ENCODE data around the gene RUNX2. TPM values are rescaled to one million over a fixed set of nuclear protein-coding genes. Genes with fewer than 3 reads are reported as not detected.

The RUNX2 gene
- total and polyA plus RNA-seq, 4 donors: 0.09 to 1.5 (median 0.75) TPM

- DNase-seq (ENCODE audit: low spot score): no peak
- WGBS: 76% methylated on average over 7 of the region's 7 CpGs
- TF ChIP-seq JUND (IDR thresholded peaks at IDR 0.05) (no peak), RAD21 (IDR thresholded peaks at IDR 0.05) (no peak), HNF4G (IDR thresholded peaks at IDR 0.05) (no peak), NR2F2 (IDR thresholded peaks at IDR 0.05) (no peak), GABPA (IDR thresholded peaks at IDR 0.05 in 1 of 2, conservative IDR thresholded peaks at IDR 0.05 in 1 of 2) (no peak), RXRA (IDR thresholded peaks at IDR 0.05) (no peak)
- TF ChIP-seq, protein P1, sequence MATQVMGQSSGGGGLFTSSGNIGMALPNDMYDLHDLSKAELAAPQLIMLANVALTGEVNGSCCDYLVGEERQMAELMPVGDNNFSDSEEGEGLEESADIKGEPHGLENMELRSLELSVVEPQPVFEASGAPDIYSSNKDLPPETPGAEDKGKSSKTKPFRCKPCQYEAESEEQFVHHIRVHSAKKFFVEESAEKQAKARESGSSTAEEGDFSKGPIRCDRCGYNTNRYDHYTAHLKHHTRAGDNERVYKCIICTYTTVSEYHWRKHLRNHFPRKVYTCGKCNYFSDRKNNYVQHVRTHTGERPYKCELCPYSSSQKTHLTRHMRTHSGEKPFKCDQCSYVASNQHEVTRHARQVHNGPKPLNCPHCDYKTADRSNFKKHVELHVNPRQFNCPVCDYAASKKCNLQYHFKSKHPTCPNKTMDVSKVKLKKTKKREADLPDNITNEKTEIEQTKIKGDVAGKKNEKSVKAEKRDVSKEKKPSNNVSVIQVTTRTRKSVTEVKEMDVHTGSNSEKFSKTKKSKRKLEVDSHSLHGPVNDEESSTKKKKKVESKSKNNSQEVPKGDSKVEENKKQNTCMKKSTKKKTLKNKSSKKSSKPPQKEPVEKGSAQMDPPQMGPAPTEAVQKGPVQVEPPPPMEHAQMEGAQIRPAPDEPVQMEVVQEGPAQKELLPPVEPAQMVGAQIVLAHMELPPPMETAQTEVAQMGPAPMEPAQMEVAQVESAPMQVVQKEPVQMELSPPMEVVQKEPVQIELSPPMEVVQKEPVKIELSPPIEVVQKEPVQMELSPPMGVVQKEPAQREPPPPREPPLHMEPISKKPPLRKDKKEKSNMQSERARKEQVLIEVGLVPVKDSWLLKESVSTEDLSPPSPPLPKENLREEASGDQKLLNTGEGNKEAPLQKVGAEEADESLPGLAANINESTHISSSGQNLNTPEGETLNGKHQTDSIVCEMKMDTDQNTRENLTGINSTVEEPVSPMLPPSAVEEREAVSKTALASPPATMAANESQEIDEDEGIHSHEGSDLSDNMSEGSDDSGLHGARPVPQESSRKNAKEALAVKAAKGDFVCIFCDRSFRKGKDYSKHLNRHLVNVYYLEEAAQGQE (IDR thresholded peaks at IDR 0.05): no peak
Measured at GRCh38 chr6:45563041-45563440, 234.9 kb downstream of the RUNX2 start.

DNA sequence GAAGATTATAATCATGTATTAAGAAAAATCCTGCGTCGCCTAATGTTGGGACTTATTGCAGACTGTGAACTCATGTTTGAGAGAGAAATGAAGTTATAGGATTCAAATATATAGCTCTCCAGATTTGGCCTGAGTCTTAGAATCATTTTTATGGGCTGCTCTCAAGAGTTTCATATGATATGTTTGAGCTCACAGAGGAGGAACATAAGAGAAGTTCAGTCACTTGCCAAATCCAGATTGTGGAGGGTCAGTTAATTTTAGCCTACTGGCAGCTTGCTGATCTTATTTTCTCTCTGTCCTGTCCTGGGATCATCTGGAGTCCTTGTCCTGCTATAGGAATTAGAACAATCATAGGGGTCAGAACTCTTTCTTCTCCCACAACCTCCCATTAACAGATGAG lies 235.7 kb downstream of the RUNX2 start:
- H3K27ac ChIP-seq (ENCODE audit: low read depth in 1 of 2, low read length in 2 of 2): no peak overlapping the region
- WGBS: 99% methylated on average over 2 of the region's 2 CpGs
- H3K27me3 ChIP-seq (ENCODE audit: control insufficient read depth in 4 of 4, insufficient read depth in 4 of 4, low read length in 3 of 4): no peaks in the 10 kb centered on the region
- TF ChIP-seq, protein P2, sequence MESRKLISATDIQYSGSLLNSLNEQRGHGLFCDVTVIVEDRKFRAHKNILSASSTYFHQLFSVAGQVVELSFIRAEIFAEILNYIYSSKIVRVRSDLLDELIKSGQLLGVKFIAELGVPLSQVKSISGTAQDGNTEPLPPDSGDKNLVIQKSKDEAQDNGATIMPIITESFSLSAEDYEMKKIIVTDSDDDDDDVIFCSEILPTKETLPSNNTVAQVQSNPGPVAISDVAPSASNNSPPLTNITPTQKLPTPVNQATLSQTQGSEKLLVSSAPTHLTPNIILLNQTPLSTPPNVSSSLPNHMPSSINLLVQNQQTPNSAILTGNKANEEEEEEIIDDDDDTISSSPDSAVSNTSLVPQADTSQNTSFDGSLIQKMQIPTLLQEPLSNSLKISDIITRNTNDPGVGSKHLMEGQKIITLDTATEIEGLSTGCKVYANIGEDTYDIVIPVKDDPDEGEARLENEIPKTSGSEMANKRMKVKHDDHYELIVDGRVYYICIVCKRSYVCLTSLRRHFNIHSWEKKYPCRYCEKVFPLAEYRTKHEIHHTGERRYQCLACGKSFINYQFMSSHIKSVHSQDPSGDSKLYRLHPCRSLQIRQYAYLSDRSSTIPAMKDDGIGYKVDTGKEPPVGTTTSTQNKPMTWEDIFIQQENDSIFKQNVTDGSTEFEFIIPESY (IDR thresholded peaks at IDR 0.05): no peak
- TF ChIP-seq RAD21 (IDR thresholded peaks at IDR 0.05) (no peak), JUND (IDR thresholded peaks at IDR 0.05) (no peak), EGR1 (IDR thresholded peaks at IDR 0.05; ENCODE audit: low read depth in 2 of 2) (no peak), SP1 (IDR thresholded peaks at IDR 0.05) (no peak), NR2F2 (IDR thresholded peaks at IDR 0.05) (no peak), FOXA1 (IDR thresholded peaks at IDR 0.05) (no peak), RXRA (IDR thresholded peaks at IDR 0.05) (no peak), GABPA (IDR thresholded peaks at IDR 0.05 in 1 of 2, conservative IDR thresholded peaks at IDR 0.05 in 1 of 2) (no peak), FOXA2 (IDR thresholded peaks at IDR 0.05) (no peak), ATF3 (IDR thresholded peaks at IDR 0.05) (no peak), HNF4G (IDR thresholded peaks at IDR 0.05) (no peak)
- H3K36me3 ChIP-seq (ENCODE audit: control insufficient read depth in 4 of 4, insufficient read depth in 3 of 4, low read depth in 1 of 4, low read length in 3 of 4): no peaks in the 10 kb centered on the region
- no peak overlapping the region for H3K4me3 ChIP-seq (ENCODE audit: low read depth in 1 of 3, low read length in 3 of 3)
- no peak for DNase-seq (ENCODE audit: low spot score)
- H3K9ac ChIP-seq (ENCODE audit: low read depth in 1 of 2, low read length in 2 of 2): no peak overlapping the region
- H3K9me3 ChIP-seq (ENCODE audit: control insufficient read depth in 4 of 4, low read length in 3 of 4): no peaks in the 10 kb centered on the region
- no peaks in the 10 kb centered on the region for H3K4me1 ChIP-seq (ENCODE audit: control insufficient read depth in 4 of 4, insufficient read depth in 4 of 4, low read length in 3 of 4)

More at GRCh38 chr6:45563041-45563440, 234.9 kb downstream of the RUNX2 start:
- Histone ChIP-seq H3K9me3 (ENCODE audit: control insufficient read depth in 4 of 4, low read length in 3 of 4) (no peaks in the 10 kb centered on the region), H3K9ac (ENCODE audit: low read depth in 1 of 2, low read length in 2 of 2) (no peak overlapping the region), H3K4me3 (ENCODE audit: low read depth in 1 of 3, low read length in 3 of 3) (no peak overlapping the region), H3K27ac (ENCODE audit: low read depth in 1 of 2, low read length in 2 of 2) (no peak overlapping the region), H3K27me3 (ENCODE audit: control insufficient read depth in 4 of 4, insufficient read depth in 4 of 4, low read length in 3 of 4) (no peaks in the 10 kb centered on the region), H3K4me1 (ENCODE audit: control insufficient read depth in 4 of 4, insufficient read depth in 4 of 4, low read length in 3 of 4) (no peaks in the 10 kb centered on the region), H3K36me3 (ENCODE audit: control insufficient read depth in 4 of 4, insufficient read depth in 3 of 4, low read depth in 1 of 4, low read length in 3 of 4) (no peaks in the 10 kb centered on the region)

GRCh38 chr6:45566882-45567281 lies 238.8 kb downstream of the RUNX2 start:
- Histone ChIP-seq H3K36me3 (ENCODE audit: control insufficient read depth in 4 of 4, insufficient read depth in 3 of 4, low read depth in 1 of 4, low read length in 3 of 4) (no peaks in the 10 kb centered on the region), H3K27me3 (ENCODE audit: control insufficient read depth in 4 of 4, insufficient read depth in 4 of 4, low read length in 3 of 4) (no peaks in the 10 kb centered on the region), H3K4me1 (ENCODE audit: control insufficient read depth in 4 of 4, insufficient read depth in 4 of 4, low read length in 3 of 4) (no peaks in the 10 kb centered on the region), H3K9me3 (ENCODE audit: control insufficient read depth in 4 of 4, low read length in 3 of 4) (no peaks in the 10 kb centered on the region), H3K4me3 (ENCODE audit: low read depth in 1 of 3, low read length in 3 of 3) (no peak overlapping the region), H3K9ac (ENCODE audit: low read depth in 1 of 2, low read length in 2 of 2) (no peak overlapping the region), H3K27ac (ENCODE audit: low read depth in 1 of 2, low read length in 2 of 2) (no peak overlapping the region)
- 68% methylated on average over 4 of the region's 4 CpGs for WGBS
- no peak for DNase-seq (ENCODE audit: low spot score)
- TF ChIP-seq, protein P3, sequence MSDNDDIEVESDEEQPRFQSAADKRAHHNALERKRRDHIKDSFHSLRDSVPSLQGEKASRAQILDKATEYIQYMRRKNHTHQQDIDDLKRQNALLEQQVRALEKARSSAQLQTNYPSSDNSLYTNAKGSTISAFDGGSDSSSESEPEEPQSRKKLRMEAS (IDR thresholded peaks at IDR 0.05): no peak
- TF ChIP-seq, protein P1 (IDR thresholded peaks at IDR 0.05): no peak
- no peak for TF ChIP-seq CTCF (IDR thresholded peaks at IDR 0.05; ENCODE audit: low read depth, low read length, missing input control)

Measured in liver (tissue), 9 donors.